GM12878 (cell line): ENCODE measurements around the gene ENDOD1. TPM values are rescaled to one million over a fixed set of nuclear protein-coding genes. Genes with fewer than 3 reads are reported as not detected.

Experiments
- ATAC-seq: fragments of 200-7000 bp; cut with Tn5 transposase; 3 replicates; pipeline ENCODE4 v1.9.1; 2020; ENCODE audit warnings: mild to moderate bottlenecking, moderate library complexity
- BruUV-seq: library from RNA; stranded (reverse); fragments of 400-500 nt; replicated peaks from 2 replicates; lab custom pipeline; 2021; lab: Mats Ljungman, UMichigan
- CTCF ChIA-PET: fragments of 300-600 bp; sonication (Branson Sonifier 250); formaldehyde crosslinking; extraction: SDS; loops from one replicate; lab custom pipeline; 2021; ENCODE audit warnings: inconsistent platforms; lab: Yijun Ruan, JAX
- POLR2A ChIA-PET: fragments of 350-600 bp; formaldehyde crosslinking; extraction: SDS; loops from one replicate; lab custom pipeline; 2021; ENCODE audit warnings: inconsistent platforms; lab: Charles Lee
- RAD21 ChIA-PET: fragments of 300-600 bp; sonication (Branson Sonifier 250); formaldehyde crosslinking; loops from one replicate; lab custom pipeline; 2023; ENCODE audit warnings: antibody characterized with exemption; ENCODE audit not compliant: unreplicated experiment; lab: Charles Lee
- SMC1A ChIA-PET: fragments of 300-600 bp; sonication (Branson Sonifier 250); formaldehyde crosslinking; loops from one replicate; lab custom pipeline; 2023; ENCODE audit not compliant: unreplicated experiment, uncharacterized antibody; lab: Charles Lee
- DNase-seq: peaks from one replicate; pipeline ENCODE4 v3.0.0-alpha.2; 2011; ENCODE audit warnings: low read depth, low spot score
- FAIRE-seq: peaks from 3 replicates; lab custom pipeline; 2011; peaks lifted over from hg19 to GRCh38; lab: Jason Lieb, UNC
- H2AFZ ChIP-seq: 2 replicates; pipeline ENCODE4 v1.6.0; 2011; ENCODE audit warnings: low read depth, low read length, control low read depth; ENCODE audit not compliant: control insufficient read depth
- H3K27ac ChIP-seq: 2 replicates; pipeline ENCODE4 v1.5.1; 2011; ENCODE audit warnings: control low read depth; ENCODE audit not compliant: control insufficient read depth, insufficient read depth
- H3K27me3 ChIP-seq, 2 experiments: replicated peaks in 1 of 2; 2 replicates each; pipeline versions ENCODE4 v1.6.0 to v1.6.1; 2011; ENCODE audit warnings: low read length in 1 of 2; ENCODE audit not compliant: control insufficient read depth in 2 of 2, insufficient read depth in 2 of 2
- H3K36me3 ChIP-seq, 2 experiments: 2 replicates each; pipeline ENCODE4 v1.5.1; 2011; ENCODE audit warnings: low read length in 1 of 2; ENCODE audit not compliant: control insufficient read depth in 2 of 2, insufficient read depth in 2 of 2
- H3K4me1 ChIP-seq: 2 replicates; pipeline ENCODE4 v1.6.1; 2011; ENCODE audit warnings: mild to moderate bottlenecking, low read length, moderate library complexity, mixed read lengths; ENCODE audit not compliant: control insufficient read depth, insufficient read depth
- H3K4me2 ChIP-seq: 2 replicates; pipeline ENCODE4 v1.6.0; 2011; ENCODE audit warnings: control low read depth; ENCODE audit not compliant: control insufficient read depth, insufficient read depth
- H3K4me3 ChIP-seq: fragments of 200-600 bp; sonication (generic); 2 replicates; pipeline ENCODE4 v1.5.1; 2016
- H3K79me2 ChIP-seq: 2 replicates; pipeline ENCODE4 v1.6.0; 2011; ENCODE audit warnings: low read length; ENCODE audit not compliant: control insufficient read depth, insufficient read depth
- H3K9ac ChIP-seq: 2 replicates; pipeline ENCODE4 v1.8.0; 2011; ENCODE audit warnings: low read length, control low read depth, mixed read lengths; ENCODE audit not compliant: control insufficient read depth, insufficient read depth
- H3K9me3 ChIP-seq: replicated peaks from 3 replicates; pipeline ENCODE4 v1.5.1; 2011; ENCODE audit warnings: mild to moderate bottlenecking, low read length; ENCODE audit not compliant: control insufficient read depth, insufficient read depth
- H4K20me1 ChIP-seq: 2 replicates; pipeline ENCODE4 v1.6.0; 2011; ENCODE audit not compliant: control insufficient read depth, insufficient read depth
- ATF7 ChIP-seq: fragments of 450-650 bp; IDR thresholded peaks from 2 replicates; pipeline ENCODE4 v1.6.1; 2016; ENCODE audit warnings: low read depth, mild to moderate bottlenecking
- BCL11A ChIP-seq: IDR thresholded peaks from 2 replicates; pipeline ENCODE4 v1.6.1; 2011; ENCODE audit warnings: low read depth, low read length
- EED ChIP-seq: sonication (generic); IDR thresholded peaks from 2 replicates; pipeline ENCODE4 v1.6.1; 2016; ENCODE audit warnings: antibody characterized with exemption, low read depth
- FOS ChIP-seq: IDR thresholded peaks from 3 replicates; pipeline ENCODE4 v1.6.1; 2011; ENCODE audit warnings: borderline replicate concordance; ENCODE audit not compliant: insufficient read length; ENCODE audit errors: extremely low read depth
- FOXK2 ChIP-seq: fragments of 450-650 bp; IDR thresholded peaks from 2 replicates; pipeline ENCODE4 v1.6.1; 2017; ENCODE audit warnings: mild to moderate bottlenecking, moderate library complexity
- NBN ChIP-seq: fragments of 450-650 bp; IDR thresholded peaks from 2 replicates; pipeline ENCODE4 v1.6.1; 2016
- NRF1 ChIP-seq: conservative IDR thresholded peaks from 2 replicates; pipeline ENCODE4 v1.6.1; 2011; ENCODE audit warnings: mild to moderate bottlenecking, low read depth, low read length, improper control_type of control experiment
- PML ChIP-seq: IDR thresholded peaks from 2 replicates; pipeline ENCODE4 v1.6.1; 2012; ENCODE audit warnings: low read length, inconsistent platforms
- SMARCA5 ChIP-seq: fragments of 450-650 bp; IDR thresholded peaks from 2 replicates; pipeline ENCODE4 v1.6.1; 2017; ENCODE audit warnings: mild to moderate bottlenecking
- SPI1 ChIP-seq: IDR thresholded peaks from 2 replicates; pipeline ENCODE4 v1.6.1; 2011; ENCODE audit warnings: low read depth, mild to moderate bottlenecking, low read length, moderate library complexity, borderline replicate concordance; ENCODE audit not compliant: insufficient read depth
- TBL1XR1 ChIP-seq: IDR thresholded peaks from 2 replicates; pipeline ENCODE4 v1.6.1; 2012; ENCODE audit warnings: low read depth, low read length, improper control_type of control experiment
- TCF12 ChIP-seq: IDR thresholded peaks from 2 replicates; pipeline ENCODE4 v1.6.1; 2011; ENCODE audit warnings: low read depth, mild to moderate bottlenecking, low read length
- TCF7 ChIP-seq: IDR thresholded peaks from 2 replicates; pipeline ENCODE4 v1.6.1; 2014; ENCODE audit warnings: antibody characterized with exemption, borderline replicate concordance
- ZNF207 ChIP-seq: fragments of 450-650 bp; IDR thresholded peaks from 2 replicates; pipeline ENCODE4 v1.6.1; 2014; ENCODE audit warnings: antibody characterized with exemption, mild to moderate bottlenecking, borderline replicate concordance
- ZZZ3 ChIP-seq: IDR thresholded peaks from 2 replicates; pipeline ENCODE4 v1.6.1; 2011; ENCODE audit warnings: low read depth; ENCODE audit not compliant: control insufficient read depth, insufficient read length
- WGBS: methylation state at CpG from one replicate; pipeline ENCODE4 v1.1.6; 2016; ENCODE audit warnings: low lambda C conversion rate; ENCODE audit not compliant: insufficient replicate concordance, insufficient coverage; ENCODE audit errors: missing lambda C conversion rate; 5-methylcytosine and 5-hydroxymethylcytosine counted together
- in situ Hi-C: fragments of 300-500 bp; cut with MboI; formaldehyde crosslinking; loops from 9 replicates; pipeline ENCODE4 v1.14.3; 2018; ENCODE audit warnings: mixed read lengths
- intact Hi-C: fragments of 100-400 bp; cut with micrococcal nuclease; formaldehyde crosslinking; loops from one replicate; pipeline ENCODE4 v1.14.2; 2022; ENCODE audit not compliant: unreplicated experiment
- polyA plus RNA-seq, 11 experiments: library from polyadenylated mRNA; depleted of rRNA in 4 of 11; unstranded in 6 of 11; stranded (reverse) in 5 of 11; fragments of >200 nt; fragmentation: Nextera tagmentation in 4 of 11; fragmentation: Illumina TruSeq in 1 of 11; extraction: Ambion mirVana in 4 of 11; extraction: Trizol in 1 of 11; gene quantifications; 1 replicate in 1 of 11; 2 replicates in 10 of 11; pipeline versions ENCODE4 v1.2.1 to v1.2.3, GENCODE V29; 2011 to 2016; ENCODE audit warnings: inconsistent platforms in 2 of 11, missing spikeins in 2 of 11, low read depth in 1 of 11
- total RNA-seq, 4 experiments: library from RNA; depleted of rRNA in 3 of 4; stranded (reverse); fragments of >200 nt in 3 of 4; fragmentation: Illumina TruSeq in 1 of 4; extraction: Trizol in 1 of 4; gene quantifications; 2 replicates each; pipeline versions ENCODE4 v1.2.1 to v1.2.3, GENCODE V29; 2013 to 2021
- TF ChIP-seq, protein P1 (sequence below): fragments of 450-650 bp; IDR thresholded peaks from 2 replicates; pipeline ENCODE4 v1.6.1; 2017; ENCODE audit warnings: mild to moderate bottlenecking, moderate library complexity

Gene ENDOD1
- total and polyA plus RNA-seq, 10 of the 15 experiments (the other 5 are each of a cell fraction or from before 2014, with no cell fraction given): 6.0 to 30.0 (median 12.1) TPM

- no peaks in the 10 kb centered on the region for H3K9me3 ChIP-seq
- no peaks in the 10 kb centered on the region for H3K79me2 ChIP-seq
- H3K27ac ChIP-seq: no peak overlapping the region
- H3K4me3 ChIP-seq: no peak overlapping the region
- no peak overlapping the region for H3K9ac ChIP-seq
- FAIRE-seq: no peak
- WGBS: 74% methylated on average over 2 of the region's 2 CpGs
- H2AFZ ChIP-seq: no peak overlapping the region
- no peaks in the 10 kb centered on the region for H3K36me3 ChIP-seq
- ATAC-seq: no peak
- no peak for DNase-seq
- no peaks in the 10 kb centered on the region for H3K27me3 ChIP-seq
- H3K4me2 ChIP-seq: no peak overlapping the region
- SMC1A ChIA-PET: interaction anchor here (0.6 to 1.7 kb wide), 10 partner anchors 8 to 585 kb away, joined by 3 to 7 read pairs (median 3); no protein-coding TSS in a partner anchor
- TF ChIP-seq EED (no peak), BCL11A (no peak), SPI1 (peak; percentile 23; the same call in 1 of the 2 replicates)
- no peaks in the 10 kb centered on the region for H4K20me1 ChIP-seq
- in situ Hi-C loops (no loop called here), intact Hi-C loops (no loop called here)
- CTCF ChIA-PET: interaction anchor here (0.7 to 1.2 kb wide), 2 partner anchors 10 to 46 kb away, joined by 3 to 6 read pairs; no protein-coding TSS in a partner anchor
- POLR2A ChIA-PET: no interaction called here
- BruUV-seq: no TSS peak
- RAD21 ChIA-PET: interaction anchor here (0.7 to 1.1 kb wide), 4 partner anchors 13 to 1223 kb away, joined by 3 to 5 read pairs (median 4); partner anchors contain the start of gene CCDC82
- no peaks in the 10 kb centered on the region for H3K4me1 ChIP-seq
Observed at GRCh38 chr11:95166781-95167180, 77.1 kb downstream of the ENDOD1 start.

DNA sequence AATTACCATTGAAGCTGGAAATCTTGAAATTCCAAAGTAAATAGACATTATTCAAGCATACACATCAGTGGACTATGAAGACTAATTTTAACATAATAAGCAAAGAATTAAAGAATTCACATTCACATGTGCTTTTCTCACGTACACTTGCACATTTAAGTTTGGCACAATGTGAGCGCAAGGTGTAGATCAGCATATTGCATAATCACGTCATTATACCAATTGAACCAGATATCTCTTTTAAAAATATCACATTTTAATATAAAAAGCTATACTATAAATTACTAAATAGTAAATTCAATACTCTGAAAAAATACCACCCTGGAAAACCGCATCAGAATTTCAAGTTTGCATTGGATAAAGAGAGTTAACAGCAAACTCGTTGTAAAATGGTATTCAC, 80.6 kb downstream of the ENDOD1 start:
- ATAC-seq (no peak), DNase-seq (no peak), FAIRE-seq (no peak)
- TF ChIP-seq PML (no peak), SMARCA5 (no peak), FOS (no peak), FOXK2 (no peak), NBN (no peak), TCF7 (no peak), NRF1 (no peak), TCF12 (no peak), TBL1XR1 (no peak), ATF7 (no peak), ZNF207 (no peak), ZZZ3 (no peak)
- TF ChIP-seq, protein P1, sequence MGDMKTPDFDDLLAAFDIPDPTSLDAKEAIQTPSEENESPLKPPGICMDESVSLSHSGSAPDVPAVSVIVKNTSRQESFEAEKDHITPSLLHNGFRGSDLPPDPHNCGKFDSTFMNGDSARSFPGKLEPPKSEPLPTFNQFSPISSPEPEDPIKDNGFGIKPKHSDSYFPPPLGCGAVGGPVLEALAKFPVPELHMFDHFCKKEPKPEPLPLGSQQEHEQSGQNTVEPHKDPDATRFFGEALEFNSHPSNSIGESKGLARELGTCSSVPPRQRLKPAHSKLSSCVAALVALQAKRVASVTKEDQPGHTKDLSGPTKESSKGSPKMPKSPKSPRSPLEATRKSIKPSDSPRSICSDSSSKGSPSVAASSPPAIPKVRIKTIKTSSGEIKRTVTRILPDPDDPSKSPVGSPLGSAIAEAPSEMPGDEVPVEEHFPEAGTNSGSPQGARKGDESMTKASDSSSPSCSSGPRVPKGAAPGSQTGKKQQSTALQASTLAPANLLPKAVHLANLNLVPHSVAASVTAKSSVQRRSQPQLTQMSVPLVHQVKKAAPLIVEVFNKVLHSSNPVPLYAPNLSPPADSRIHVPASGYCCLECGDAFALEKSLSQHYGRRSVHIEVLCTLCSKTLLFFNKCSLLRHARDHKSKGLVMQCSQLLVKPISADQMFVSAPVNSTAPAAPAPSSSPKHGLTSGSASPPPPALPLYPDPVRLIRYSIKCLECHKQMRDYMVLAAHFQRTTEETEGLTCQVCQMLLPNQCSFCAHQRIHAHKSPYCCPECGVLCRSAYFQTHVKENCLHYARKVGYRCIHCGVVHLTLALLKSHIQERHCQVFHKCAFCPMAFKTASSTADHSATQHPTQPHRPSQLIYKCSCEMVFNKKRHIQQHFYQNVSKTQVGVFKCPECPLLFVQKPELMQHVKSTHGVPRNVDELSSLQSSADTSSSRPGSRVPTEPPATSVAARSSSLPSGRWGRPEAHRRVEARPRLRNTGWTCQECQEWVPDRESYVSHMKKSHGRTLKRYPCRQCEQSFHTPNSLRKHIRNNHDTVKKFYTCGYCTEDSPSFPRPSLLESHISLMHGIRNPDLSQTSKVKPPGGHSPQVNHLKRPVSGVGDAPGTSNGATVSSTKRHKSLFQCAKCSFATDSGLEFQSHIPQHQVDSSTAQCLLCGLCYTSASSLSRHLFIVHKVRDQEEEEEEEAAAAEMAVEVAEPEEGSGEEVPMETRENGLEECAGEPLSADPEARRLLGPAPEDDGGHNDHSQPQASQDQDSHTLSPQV: no peak
- WGBS: 73% methylated on average over 5 of the region's 5 CpGs
- no peak overlapping the region for H2AFZ ChIP-seq
- no peaks in the 10 kb centered on the region for H3K36me3 ChIP-seq
- H3K27me3 ChIP-seq: no peaks in the 10 kb centered on the region
- H3K9ac ChIP-seq: no peak overlapping the region
- H3K4me1 ChIP-seq: no peaks in the 10 kb centered on the region
- no peak overlapping the region for H3K4me3 ChIP-seq
- ChIA-PET SMC1A (interaction anchor here (0.6 to 3.2 kb wide), 10 partner anchors 9 to 670 kb away, joined by 3 to 10 read pairs (median 4); no protein-coding TSS in a partner anchor), CTCF (interaction anchor here (0.7 to 1.2 kb wide), 4 partner anchors 10 to 535 kb away, joined by 3 to 4 read pairs (median 3); no protein-coding TSS in a partner anchor), RAD21 (interaction anchor here (0.9 to 1.2 kb wide), 2 partner anchors 59 to 535 kb away, joined by 3 read pairs; no protein-coding TSS in a partner anchor), POLR2A (no interaction called here)
- intact Hi-C loops: no loop called here
- H3K79me2 ChIP-seq: no peaks in the 10 kb centered on the region
- in situ Hi-C loops: no loop called here
- BruUV-seq: no TSS peak
- no peaks in the 10 kb centered on the region for H3K9me3 ChIP-seq
- H4K20me1 ChIP-seq: no peaks in the 10 kb centered on the region
- no peak overlapping the region for H3K4me2 ChIP-seq
- H3K27ac ChIP-seq: no peak overlapping the region
